HepG2 (cell line): ENCODE measurements around the gene CEP89.

Source experiments
- BRD4 ChIP-seq: sonication (generic); formaldehyde crosslinking; IDR thresholded peaks from 2 replicates; pipeline ENCODE4 v1.4.0; 2020; ENCODE audit warnings: missing genetic modification reagents
- CTCF ChIP-seq: sonication (generic); formaldehyde crosslinking; IDR thresholded peaks from 2 replicates; pipeline ENCODE4 v1.5.0; 2020; ENCODE audit warnings: mild to moderate bottlenecking, missing genetic modification reagents, moderate library complexity
- HHEX ChIP-seq: IDR thresholded peaks from 2 replicates; pipeline ENCODE4 v1.6.1; 2016; ENCODE audit warnings: control low read depth
- MAFF ChIP-seq: IDR thresholded peaks from 2 replicates; pipeline ENCODE4 v1.6.1; 2011; ENCODE audit warnings: low read depth, low read length, improper control_type of control experiment
- MLX ChIP-seq: IDR thresholded peaks from 2 replicates; pipeline ENCODE4 v1.6.1; 2016
- MLXIP ChIP-seq: sonication (generic); formaldehyde crosslinking; IDR thresholded peaks from 2 replicates; pipeline ENCODE4 v1.9.0; 2021; ENCODE audit warnings: missing genetic modification reagents, borderline replicate concordance
- MXI1 ChIP-seq: IDR thresholded peaks from 3 replicates; pipeline ENCODE4 v1.6.1; 2012; ENCODE audit warnings: low read depth, low read length, inconsistent platforms, borderline replicate concordance
- RBAK ChIP-seq: sonication (generic); formaldehyde crosslinking; IDR thresholded peaks from 2 replicates; pipeline ENCODE4 v1.5.1; 2020; ENCODE audit warnings: mild to moderate bottlenecking, missing genetic modification reagents
- U2AF2 ChIP-seq: fragments of 200-400 bp; formaldehyde crosslinking; IDR thresholded peaks from 2 replicates; pipeline ENCODE4 v1.6.1; 2017; ENCODE audit warnings: low read depth, mild to moderate bottlenecking, low read length
- ZMYM4 ChIP-seq: sonication (generic); formaldehyde crosslinking; IDR thresholded peaks from 2 replicates; pipeline ENCODE4 v1.8.1; 2023; ENCODE audit warnings: mild to moderate bottlenecking, missing genetic modification reagents
- ZNF256 ChIP-seq: sonication (generic); formaldehyde crosslinking; conservative IDR thresholded peaks from 2 replicates; pipeline ENCODE4 v1.4.0; 2020; ENCODE audit warnings: missing genetic modification reagents
- ZNF776 ChIP-seq: sonication (generic); formaldehyde crosslinking; IDR thresholded peaks from 2 replicates; pipeline ENCODE4 v1.4.0; 2020; ENCODE audit warnings: mild to moderate bottlenecking, missing genetic modification reagents
- ZNF841 ChIP-seq: sonication (generic); formaldehyde crosslinking; IDR thresholded peaks from 2 replicates; pipeline ENCODE4 v1.8.1; 2023; ENCODE audit warnings: missing genetic modification reagents, borderline replicate concordance

GRCh38 chr19:32870981-32871451 is 100.7 kb downstream of the CEP89 start:
- TF ChIP-seq ZMYM4, result no peak
- no peak for TF ChIP-seq U2AF2
- TF ChIP-seq HHEX, result no peak
- no peak for TF ChIP-seq BRD4 (CRISPR knock-in tag)
- TF ChIP-seq MLXIP (CRISPR knock-in tag), result no peak
- no peak for TF ChIP-seq MLX (CRISPR knock-in tag)
- peak; percentile 81 for TF ChIP-seq CTCF (CRISPR knock-in tag)
- no peak for TF ChIP-seq ZNF776 (CRISPR knock-in tag)
- TF ChIP-seq MXI1, result no peak
- no peak for TF ChIP-seq ZNF841 (CRISPR knock-in tag)
- no peak for TF ChIP-seq RBAK (CRISPR knock-in tag)
- TF ChIP-seq MAFF, result no peak
- no peak for TF ChIP-seq ZNF256 (CRISPR knock-in tag)
